HEK293 (cell line): ENCODE measurements around the gene MUC5B.

Experiments
- CTCF ChIA-PET: fragments of 350-600 bp; formaldehyde crosslinking; extraction: SDS; loops from one replicate; lab custom pipeline; 2021; ENCODE audit warnings: antibody characterized with exemption; lab: Yijun Ruan, JAX
- POLR2A ChIA-PET: fragments of 300-600 bp; formaldehyde crosslinking; extraction: SDS; loops from one replicate; lab custom pipeline; 2020; ENCODE audit warnings: antibody characterized with exemption, inconsistent platforms; lab: Yijun Ruan, JAX
- H3K27ac ChIP-seq: fragments of 200-500 bp; sonication (Bioruptor generic); 2 replicates; pipeline ENCODE4 v1.5.1; 2014; ENCODE audit warnings: low read depth, low read length, control low read depth, inconsistent platforms; ENCODE audit errors: extremely low read depth
- H3K36me3 ChIP-seq, 2 experiments: fragments of 200-500 bp in 1 of 2; sonication (Bioruptor generic) in 1 of 2; 1 replicate in 1 of 2; 2 replicates in 1 of 2; pipeline ENCODE4 v1.5.1; 2014 to 2017; ENCODE audit warnings: inconsistent platforms in 2 of 2, low read length in 2 of 2; ENCODE audit not compliant: control insufficient read depth in 2 of 2, insufficient read depth in 1 of 2
- H3K4me1 ChIP-seq: fragments of 200-500 bp; sonication (Bioruptor generic); 2 replicates; pipeline ENCODE4 v1.5.1; 2014; ENCODE audit warnings: mild to moderate bottlenecking, low read length, inconsistent platforms; ENCODE audit not compliant: control insufficient read depth, insufficient read depth
- H3K4me3 ChIP-seq: 2 replicates; pipeline ENCODE4 v1.5.1; 2011; ENCODE audit warnings: low read depth, mild to moderate bottlenecking, control low read depth, low read length, moderate library complexity
- H3K9me3 ChIP-seq: fragments of 200-500 bp; sonication (Bioruptor generic); 2 replicates; pipeline ENCODE4 v1.5.1; 2014; ENCODE audit warnings: low read depth, low read length, inconsistent platforms; ENCODE audit not compliant: control insufficient read depth, insufficient read depth
- KLF16 ChIP-seq: fragments of 450-650 bp; formaldehyde crosslinking; IDR thresholded peaks from 2 replicates; pipeline ENCODE4 v1.5.1; 2017; ENCODE audit warnings: missing biosample characterization, missing genetic modification characterization
- PRDM2 ChIP-seq: fragments of 450-650 bp; formaldehyde crosslinking; IDR thresholded peaks from 2 replicates; pipeline ENCODE4 v1.5.1; 2016; ENCODE audit warnings: missing biosample characterization, missing genetic modification characterization, borderline replicate concordance
- SCRT1 ChIP-seq: fragments of 450-650 bp; formaldehyde crosslinking; IDR thresholded peaks from 2 replicates; pipeline ENCODE4 v1.5.1; 2016; ENCODE audit warnings: missing biosample characterization, missing genetic modification characterization, borderline replicate concordance
- YY2 ChIP-seq: fragments of 450-650 bp; formaldehyde crosslinking; IDR thresholded peaks from 2 replicates; pipeline ENCODE4 v1.5.1; 2016; ENCODE audit warnings: missing biosample characterization, missing genetic modification characterization
- ZBTB7A ChIP-seq: fragments of 450-650 bp; formaldehyde crosslinking; IDR thresholded peaks from 2 replicates; pipeline ENCODE4 v1.5.1; 2016; ENCODE audit warnings: low read depth, missing biosample characterization, missing genetic modification characterization
- ZFP69B ChIP-seq: fragments of 450-650 bp; formaldehyde crosslinking; IDR thresholded peaks from 2 replicates; pipeline ENCODE4 v1.5.1; 2016; ENCODE audit warnings: missing biosample characterization, missing genetic modification characterization
- ZNF112 ChIP-seq: fragments of 450-650 bp; formaldehyde crosslinking; IDR thresholded peaks from 2 replicates; pipeline ENCODE4 v1.5.0; 2017; ENCODE audit warnings: missing biosample characterization, missing genetic modification characterization
- ZNF121 ChIP-seq: fragments of 450-650 bp; formaldehyde crosslinking; IDR thresholded peaks from 2 replicates; pipeline ENCODE4 v1.5.1; 2016; ENCODE audit warnings: missing biosample characterization, missing genetic modification characterization
- ZNF146 ChIP-seq: fragments of 450-650 bp; formaldehyde crosslinking; IDR thresholded peaks from 2 replicates; pipeline ENCODE4 v1.5.1; 2016; ENCODE audit warnings: missing biosample characterization, missing genetic modification characterization
- ZNF174 ChIP-seq: fragments of 450-650 bp; formaldehyde crosslinking; IDR thresholded peaks from 2 replicates; pipeline ENCODE4 v1.5.0; 2017; ENCODE audit warnings: missing biosample characterization, mild to moderate bottlenecking, missing genetic modification characterization
- ZNF274 ChIP-seq, 2 experiments: fragments of 200-500 bp in 1 of 2; fragments of 450-650 bp in 1 of 2; sonication (Bioruptor generic) in 1 of 2; formaldehyde crosslinking in 1 of 2; IDR thresholded peaks; 2 replicates each; pipeline versions ENCODE4 v1.5.1 to v1.6.1; 2014 to 2016; ENCODE audit warnings: borderline replicate concordance in 1 of 2, inconsistent platforms in 1 of 2, low read length in 1 of 2, missing biosample characterization in 1 of 2, missing genetic modification characterization in 1 of 2
- ZNF37A ChIP-seq: fragments of 450-650 bp; IDR thresholded peaks from 2 replicates; pipeline ENCODE4 v1.5.1; 2018; ENCODE audit warnings: missing biosample characterization, missing genetic modification characterization
- ZNF501 ChIP-seq: fragments of 450-650 bp; formaldehyde crosslinking; IDR thresholded peaks from 2 replicates; pipeline ENCODE4 v1.5.1; 2016; ENCODE audit warnings: missing biosample characterization, missing genetic modification characterization
- ZNF600 ChIP-seq: fragments of 450-650 bp; formaldehyde crosslinking; IDR thresholded peaks from 2 replicates; pipeline ENCODE4 v1.5.1; 2016; ENCODE audit warnings: missing biosample characterization, missing genetic modification characterization
- ZNF621 ChIP-seq: fragments of 450-650 bp; formaldehyde crosslinking; IDR thresholded peaks from 2 replicates; pipeline ENCODE4 v1.5.1; 2017; ENCODE audit warnings: missing biosample characterization, missing genetic modification characterization
- ZNF629 ChIP-seq: fragments of 450-650 bp; formaldehyde crosslinking; IDR thresholded peaks from 2 replicates; pipeline ENCODE4 v1.5.1; 2017; ENCODE audit warnings: missing biosample characterization, missing genetic modification characterization
- ZNF704 ChIP-seq: fragments of 450-650 bp; formaldehyde crosslinking; IDR thresholded peaks from 2 replicates; pipeline ENCODE4 v1.5.1; 2016; ENCODE audit warnings: missing biosample characterization, missing genetic modification characterization
- ZNF707 ChIP-seq: fragments of 450-650 bp; formaldehyde crosslinking; IDR thresholded peaks from 2 replicates; pipeline ENCODE4 v1.5.1; 2016; ENCODE audit warnings: missing biosample characterization, missing genetic modification characterization
- ZNF776 ChIP-seq: fragments of 450-650 bp; formaldehyde crosslinking; IDR thresholded peaks from 2 replicates; pipeline ENCODE4 v1.5.0; 2017; ENCODE audit warnings: missing biosample characterization, missing genetic modification characterization, borderline replicate concordance
- ZSCAN23 ChIP-seq: fragments of 450-650 bp; formaldehyde crosslinking; IDR thresholded peaks from 2 replicates; pipeline ENCODE4 v1.5.1; 2016; ENCODE audit warnings: missing biosample characterization, missing genetic modification characterization
- TF ChIP-seq, protein P1 (sequence below): fragments of 450-650 bp; formaldehyde crosslinking; IDR thresholded peaks from 2 replicates; pipeline ENCODE4 v1.5.0; 2017; ENCODE audit warnings: missing biosample characterization, missing genetic modification characterization, borderline replicate concordance
- TF ChIP-seq, protein P2 (sequence below): fragments of 450-650 bp; formaldehyde crosslinking; IDR thresholded peaks from 2 replicates; pipeline ENCODE4 v1.5.1; 2016; ENCODE audit warnings: missing biosample characterization, missing genetic modification characterization

MUC5B gene

GRCh38 chr11:1204381-1205101 is 18.3 kb upstream of the MUC5B start:
- no peaks in the 10 kb centered on the region for H3K9me3 ChIP-seq
- H3K4me3 ChIP-seq, result no peak overlapping the region
- H3K4me1 ChIP-seq, result no peaks in the 10 kb centered on the region
- no peak for TF ChIP-seq ZBTB7A (tag by site-specific recombination)
- TF ChIP-seq ZNF600, result no peak
- TF ChIP-seq, protein P1, sequence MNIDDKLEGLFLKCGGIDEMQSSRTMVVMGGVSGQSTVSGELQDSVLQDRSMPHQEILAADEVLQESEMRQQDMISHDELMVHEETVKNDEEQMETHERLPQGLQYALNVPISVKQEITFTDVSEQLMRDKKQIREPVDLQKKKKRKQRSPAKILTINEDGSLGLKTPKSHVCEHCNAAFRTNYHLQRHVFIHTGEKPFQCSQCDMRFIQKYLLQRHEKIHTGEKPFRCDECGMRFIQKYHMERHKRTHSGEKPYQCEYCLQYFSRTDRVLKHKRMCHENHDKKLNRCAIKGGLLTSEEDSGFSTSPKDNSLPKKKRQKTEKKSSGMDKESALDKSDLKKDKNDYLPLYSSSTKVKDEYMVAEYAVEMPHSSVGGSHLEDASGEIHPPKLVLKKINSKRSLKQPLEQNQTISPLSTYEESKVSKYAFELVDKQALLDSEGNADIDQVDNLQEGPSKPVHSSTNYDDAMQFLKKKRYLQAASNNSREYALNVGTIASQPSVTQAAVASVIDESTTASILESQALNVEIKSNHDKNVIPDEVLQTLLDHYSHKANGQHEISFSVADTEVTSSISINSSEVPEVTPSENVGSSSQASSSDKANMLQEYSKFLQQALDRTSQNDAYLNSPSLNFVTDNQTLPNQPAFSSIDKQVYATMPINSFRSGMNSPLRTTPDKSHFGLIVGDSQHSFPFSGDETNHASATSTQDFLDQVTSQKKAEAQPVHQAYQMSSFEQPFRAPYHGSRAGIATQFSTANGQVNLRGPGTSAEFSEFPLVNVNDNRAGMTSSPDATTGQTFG (tag by site-specific recombination), result no peak
- no peak for TF ChIP-seq ZNF776 (tag by site-specific recombination)
- no peak for TF ChIP-seq ZNF629
- no peak for TF ChIP-seq ZNF37A (tag by site-specific recombination)
- no peak for TF ChIP-seq YY2
- no peak for TF ChIP-seq PRDM2 (tag by site-specific recombination)
- no peak overlapping the region for H3K27ac ChIP-seq
- ChIA-PET CTCF (interaction anchor here (0.6 to 1.4 kb wide), 3 partner anchors 275 to 412 kb away, joined by 3 to 4 read pairs (median 3); no protein-coding TSS in a partner anchor), POLR2A (interaction anchor here (0.6 kb wide), 1 partner anchor 13 kb away, joined by 4 read pairs; no protein-coding TSS in a partner anchor)
- H3K36me3 ChIP-seq, result no peaks in the 10 kb centered on the region

DNA sequence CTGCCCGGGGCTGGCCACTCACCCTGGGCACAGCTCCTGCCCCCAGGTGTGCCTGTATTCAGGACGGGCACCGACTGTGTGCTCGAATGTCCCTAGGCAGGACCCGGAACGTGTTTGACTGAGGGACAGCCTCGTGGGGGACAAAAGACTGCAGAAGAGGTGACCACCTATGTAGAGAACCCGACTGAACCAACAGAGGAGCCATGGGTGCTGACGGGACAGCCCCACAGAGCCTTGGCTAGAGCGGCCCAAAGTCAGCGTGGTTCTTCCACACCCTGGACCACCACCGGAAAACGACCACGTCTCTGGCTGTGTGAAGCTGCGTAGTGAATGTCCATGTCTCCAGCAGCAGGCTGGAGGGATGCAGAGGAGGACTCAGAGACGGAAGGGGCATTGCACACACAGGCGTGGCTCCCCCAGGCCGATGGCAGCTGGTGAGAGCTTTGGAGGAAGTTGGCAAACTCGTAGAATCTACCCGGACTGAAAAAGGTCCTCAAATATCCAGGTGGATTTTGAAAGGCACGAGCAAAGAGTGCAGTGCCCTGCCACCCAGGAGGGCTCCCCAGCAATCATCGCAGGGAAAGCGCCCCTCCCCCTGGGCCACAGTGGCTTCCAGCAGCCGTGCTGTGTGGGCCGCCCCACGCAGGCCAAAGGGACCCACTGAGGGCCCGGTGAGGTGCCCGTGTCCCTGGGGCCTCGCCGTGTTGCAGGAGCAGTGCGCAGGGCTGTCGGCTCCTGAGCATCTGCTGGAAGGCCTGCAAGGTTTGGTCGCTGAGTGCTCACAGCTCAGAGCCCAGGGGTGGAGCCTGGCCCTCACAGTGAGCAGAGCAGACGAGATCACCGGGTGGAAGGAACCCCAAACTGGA is 17.5 kb upstream of the MUC5B start:
- Histone ChIP-seq H3K4me3 (no peak overlapping the region), H3K36me3 (no peaks in the 10 kb centered on the region), H3K4me1 (no peaks in the 10 kb centered on the region), H3K9me3 (no peaks in the 10 kb centered on the region), H3K27ac (no peak overlapping the region)
- POLR2A ChIA-PET, result interaction anchor here (0.6 kb wide), 1 partner anchor 12 kb away, joined by 4 read pairs; no protein-coding TSS in a partner anchor
- CTCF ChIA-PET, result interaction anchor here (0.6 to 1.4 kb wide), 2 partner anchors 309 to 411 kb away, joined by 3 to 4 read pairs; no protein-coding TSS in a partner anchor
- no peak for TF ChIP-seq ZNF112
- no peak for TF ChIP-seq KLF16
- TF ChIP-seq ZFP69B, result no peak
- no peak for TF ChIP-seq ZNF621 (tag by site-specific recombination)
- no peak for TF ChIP-seq ZSCAN23 (tag by site-specific recombination)
- TF ChIP-seq, protein P2, sequence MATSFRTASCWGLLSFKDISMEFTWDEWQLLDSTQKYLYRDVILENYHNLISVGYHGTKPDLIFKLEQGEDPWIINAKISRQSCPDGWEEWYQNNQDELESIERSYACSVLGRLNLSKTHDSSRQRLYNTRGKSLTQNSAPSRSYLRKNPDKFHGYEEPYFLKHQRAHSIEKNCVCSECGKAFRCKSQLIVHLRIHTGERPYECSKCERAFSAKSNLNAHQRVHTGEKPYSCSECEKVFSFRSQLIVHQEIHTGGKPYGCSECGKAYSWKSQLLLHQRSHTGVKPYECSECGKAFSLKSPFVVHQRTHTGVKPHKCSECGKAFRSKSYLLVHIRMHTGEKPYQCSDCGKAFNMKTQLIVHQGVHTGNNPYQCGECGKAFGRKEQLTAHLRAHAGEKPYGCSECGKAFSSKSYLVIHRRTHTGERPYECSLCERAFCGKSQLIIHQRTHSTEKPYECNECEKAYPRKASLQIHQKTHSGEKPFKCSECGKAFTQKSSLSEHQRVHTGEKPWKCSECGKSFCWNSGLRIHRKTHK, result no peak
- TF ChIP-seq ZNF501 (tag by site-specific recombination), result no peak
- no peak for TF ChIP-seq ZNF146 (tag by site-specific recombination)
- TF ChIP-seq ZNF174 (tag by site-specific recombination), result no peak
- TF ChIP-seq SCRT1, result no peak
- no peak for TF ChIP-seq ZNF704 (tag by site-specific recombination)
- no peak for TF ChIP-seq ZNF707
- no peak for TF ChIP-seq ZNF121 (tag by site-specific recombination)
- no peak for TF ChIP-seq ZNF274 (IDR thresholded peaks at IDR 0.05; ENCODE audit: low read length)
- TF ChIP-seq ZNF274 (tag by site-specific recombination; IDR thresholded peaks at IDR 0.05; ENCODE audit: borderline replicate concordance), result no peak
